Kasumi-1 (cell line): ENCODE data around the gene MORN3.

ENCODE experiments used
- DNase-seq, 2 experiments: peaks; one replicate each; lab custom pipeline; 2025; lab: John Stamatoyannopoulos, UW

Gene MORN3

DNA sequence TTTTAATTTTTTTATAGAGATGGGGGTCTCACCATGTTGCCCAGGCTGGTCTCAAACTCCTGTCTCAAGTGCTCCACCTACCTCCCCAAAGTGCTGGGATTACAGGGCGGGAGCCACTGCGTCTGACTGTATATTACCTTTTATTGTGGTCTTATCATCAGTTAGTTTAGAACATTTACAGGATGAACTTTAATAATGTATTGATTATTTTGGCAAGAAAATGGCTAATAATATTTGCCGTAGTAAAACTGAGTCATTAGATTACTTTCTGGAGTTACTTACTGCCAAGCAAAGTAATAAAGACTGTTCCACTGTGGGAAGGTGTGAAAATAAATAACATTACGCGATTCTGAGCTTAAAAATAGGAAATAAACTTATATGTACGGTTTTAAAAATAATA is 66.7 kb downstream of the MORN3 start:
- DNase-seq = no peak

DNA sequence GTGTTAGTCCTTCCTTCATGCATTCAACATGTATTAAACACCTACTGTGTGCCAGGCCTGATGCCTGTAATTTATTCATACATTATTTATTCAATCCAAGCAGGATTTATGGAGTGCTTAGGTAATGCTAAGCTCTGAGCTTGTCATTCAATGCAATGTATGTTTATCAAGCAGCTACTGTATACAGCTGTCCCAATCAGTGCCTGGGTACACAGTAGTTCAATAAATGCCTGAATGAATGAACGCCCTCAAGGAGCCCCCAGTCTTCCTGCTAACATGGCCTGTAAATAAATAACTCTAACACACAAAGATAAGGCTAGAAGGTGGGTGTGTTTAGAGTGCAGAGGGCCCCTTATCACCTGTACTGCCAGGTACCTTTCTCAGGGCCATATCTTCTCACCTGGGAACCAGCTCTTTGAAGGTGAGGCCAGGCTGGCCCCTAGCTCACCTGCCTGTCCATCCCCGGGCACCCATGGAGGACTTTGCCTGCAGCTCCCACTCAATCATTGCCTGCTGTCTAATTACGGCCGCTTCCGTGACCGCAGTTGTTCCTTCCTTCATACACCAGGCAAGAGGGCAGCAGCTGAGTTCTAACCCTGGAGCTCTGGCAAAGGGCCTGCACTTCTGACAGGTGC is 68.6 kb downstream of the MORN3 start:
- DNase-seq = no peak
